ENCODE data around the gene CACNA1B.
"Not testable (repeated sequence)": the region's sequence is repeated elsewhere in the genome, so short reads cannot be mapped to it uniquely, and the experiment has no call there.

- not testable (repeated sequence) for TF ChIP-seq CTCF, POLR2A (IDR thresholded peaks at IDR 0.05)
Observed at GRCh38 chr9:138134581-138134980, 257.0 kb downstream of the CACNA1B start.
